ENCODE data around the gene PRIMA1. TPM values are rescaled to one million over a fixed set of nuclear protein-coding genes. Genes with fewer than 3 reads are reported as not detected.

Gene PRIMA1
- total and polyA plus RNA-seq, 4 donors = 0.22 to 0.78 (median 0.53) TPM

DNA sequence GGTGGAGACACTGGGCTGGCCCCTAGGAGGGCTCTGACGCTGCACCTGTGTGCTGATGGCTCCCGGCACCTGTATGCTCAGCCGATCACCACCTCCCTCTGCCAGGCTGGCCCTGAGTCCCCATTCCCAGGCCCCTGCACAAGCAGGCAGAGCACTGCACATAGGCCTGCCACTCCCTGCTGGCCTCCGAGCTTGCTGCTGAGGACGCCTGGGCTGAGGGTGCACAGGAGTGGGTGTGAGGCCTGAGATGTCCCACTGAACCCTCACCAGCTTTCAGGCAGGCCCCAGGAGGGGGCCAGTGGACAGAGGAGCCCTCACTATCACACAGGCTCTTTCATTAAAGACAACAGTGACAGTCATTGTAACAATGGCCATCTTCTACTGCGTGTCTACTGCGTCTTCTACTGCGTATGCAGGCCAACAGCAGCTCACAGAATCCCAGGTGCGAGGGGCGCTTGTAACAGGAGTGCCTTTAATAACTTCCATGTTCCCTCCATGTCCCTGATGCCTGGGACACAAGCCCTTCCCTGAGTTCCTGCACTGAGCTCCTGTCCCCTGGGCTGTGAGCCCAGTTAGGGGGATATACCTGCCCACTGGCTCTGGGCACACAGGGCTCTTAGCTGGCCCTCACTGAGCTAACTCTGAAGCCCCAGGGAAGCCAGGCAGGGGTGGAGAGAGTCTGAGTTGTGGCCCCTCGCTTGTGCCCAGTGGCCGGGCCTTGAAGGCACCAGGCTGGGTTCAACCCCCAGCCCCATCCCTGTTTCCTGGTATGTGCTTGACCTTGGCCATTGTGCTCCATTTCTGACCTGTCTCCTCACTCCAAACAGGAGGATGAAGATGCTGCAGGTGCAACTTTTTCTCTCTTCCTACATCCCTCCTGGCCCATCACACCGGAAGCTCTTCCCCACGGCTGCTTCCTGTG is 71.3 kb downstream of the PRIMA1 start:
- no peak overlapping the region for H3K27ac ChIP-seq (ENCODE audit: low read depth in 1 of 2, low read length in 1 of 2)
- no peak overlapping the region for H3K9ac ChIP-seq (ENCODE audit: insufficient read depth in 1 of 2, low read length in 2 of 2)
- H3K9me3 ChIP-seq (ENCODE audit: control insufficient read depth in 4 of 4, insufficient read depth in 3 of 4, low read length in 3 of 4) = no peaks in the 10 kb centered on the region
- no peaks in the 10 kb centered on the region for H3K36me3 ChIP-seq (ENCODE audit: control insufficient read depth in 4 of 4, insufficient read depth in 4 of 4, low read length in 4 of 4)
- H3K4me1 ChIP-seq (ENCODE audit: control insufficient read depth in 5 of 5, insufficient read depth in 5 of 5, low read length in 5 of 5) = no peaks in the 10 kb centered on the region
- H3K4me3 ChIP-seq = no peak overlapping the region
- peak in 1 of 3 donors; percentile 6 for DNase-seq
- TF ChIP-seq, protein P1, sequence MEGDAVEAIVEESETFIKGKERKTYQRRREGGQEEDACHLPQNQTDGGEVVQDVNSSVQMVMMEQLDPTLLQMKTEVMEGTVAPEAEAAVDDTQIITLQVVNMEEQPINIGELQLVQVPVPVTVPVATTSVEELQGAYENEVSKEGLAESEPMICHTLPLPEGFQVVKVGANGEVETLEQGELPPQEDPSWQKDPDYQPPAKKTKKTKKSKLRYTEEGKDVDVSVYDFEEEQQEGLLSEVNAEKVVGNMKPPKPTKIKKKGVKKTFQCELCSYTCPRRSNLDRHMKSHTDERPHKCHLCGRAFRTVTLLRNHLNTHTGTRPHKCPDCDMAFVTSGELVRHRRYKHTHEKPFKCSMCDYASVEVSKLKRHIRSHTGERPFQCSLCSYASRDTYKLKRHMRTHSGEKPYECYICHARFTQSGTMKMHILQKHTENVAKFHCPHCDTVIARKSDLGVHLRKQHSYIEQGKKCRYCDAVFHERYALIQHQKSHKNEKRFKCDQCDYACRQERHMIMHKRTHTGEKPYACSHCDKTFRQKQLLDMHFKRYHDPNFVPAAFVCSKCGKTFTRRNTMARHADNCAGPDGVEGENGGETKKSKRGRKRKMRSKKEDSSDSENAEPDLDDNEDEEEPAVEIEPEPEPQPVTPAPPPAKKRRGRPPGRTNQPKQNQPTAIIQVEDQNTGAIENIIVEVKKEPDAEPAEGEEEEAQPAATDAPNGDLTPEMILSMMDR (IDR thresholded peaks at IDR 0.05; ENCODE audit: control extremely low read depth, extremely low read depth) = no peak
- ATAC-seq (ENCODE audit: insufficient read depth, low FRiP score) = no peak
- H3K27me3 ChIP-seq (ENCODE audit: control insufficient read depth in 3 of 3, insufficient read depth in 3 of 3, low read length in 2 of 3) = no peaks in the 10 kb centered on the region
- WGBS, 2 donors = 89 to 91% methylated on average over 14 of the region's 14 CpGs

DNA sequence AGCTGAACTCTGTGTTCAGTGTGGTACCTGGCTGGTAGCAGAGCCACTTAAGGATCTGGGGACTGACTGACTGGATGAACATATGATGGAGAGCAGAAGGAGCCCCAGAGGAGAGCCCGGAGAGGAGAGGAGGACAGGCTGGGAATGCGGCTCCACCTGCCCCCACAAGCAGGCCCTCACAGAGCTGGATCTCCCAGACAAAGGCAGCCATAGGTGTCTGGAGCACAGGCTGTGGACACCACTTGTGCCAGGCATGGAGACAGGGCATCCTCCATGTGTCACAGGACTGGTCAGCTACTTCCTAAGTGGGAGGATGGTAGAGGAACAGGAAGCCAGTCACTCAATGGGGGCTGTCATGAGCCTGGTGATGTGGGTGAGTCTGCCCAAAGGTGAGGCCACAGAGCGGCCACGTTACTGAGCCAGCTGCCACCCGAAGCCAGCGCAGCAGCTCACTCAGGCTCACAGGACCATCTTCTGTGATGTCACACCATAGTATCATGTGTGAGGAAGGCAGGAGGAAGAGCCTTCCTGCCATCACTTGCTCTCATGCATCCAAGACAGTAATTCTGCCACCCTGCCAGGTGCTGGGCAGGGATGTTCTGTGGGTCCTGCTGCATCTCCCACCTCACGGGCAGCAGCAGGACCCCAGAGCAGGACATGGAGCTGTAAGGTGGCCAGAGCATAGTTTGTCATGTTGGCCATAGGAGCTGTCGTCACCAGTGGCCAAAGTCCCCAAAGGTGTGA is 72.1 kb downstream of the PRIMA1 start:
- TF ChIP-seq, protein P1 (IDR thresholded peaks at IDR 0.05; ENCODE audit: control extremely low read depth, extremely low read depth) = no peak
- peak in 1 of 3 donors; percentile 5 for DNase-seq
- no peak for ATAC-seq (ENCODE audit: insufficient read depth, low FRiP score)
- H3K27me3 ChIP-seq (ENCODE audit: control insufficient read depth in 3 of 3, insufficient read depth in 3 of 3, low read length in 2 of 3) = no peaks in the 10 kb centered on the region
- no peaks in the 10 kb centered on the region for H3K36me3 ChIP-seq (ENCODE audit: control insufficient read depth in 4 of 4, insufficient read depth in 4 of 4, low read length in 4 of 4)
- H3K4me3 ChIP-seq = no peak overlapping the region
- no peaks in the 10 kb centered on the region for H3K4me1 ChIP-seq (ENCODE audit: control insufficient read depth in 5 of 5, insufficient read depth in 5 of 5, low read length in 5 of 5)
- no peak overlapping the region for H3K27ac ChIP-seq (ENCODE audit: low read depth in 1 of 2, low read length in 1 of 2)
- H3K9ac ChIP-seq (ENCODE audit: insufficient read depth in 1 of 2, low read length in 2 of 2) = no peak overlapping the region
- WGBS, 2 donors = 84 to 97% methylated on average over 8 of the region's 8 CpGs
- H3K9me3 ChIP-seq (ENCODE audit: control insufficient read depth in 4 of 4, insufficient read depth in 3 of 4, low read length in 3 of 4) = no peaks in the 10 kb centered on the region

DNA sequence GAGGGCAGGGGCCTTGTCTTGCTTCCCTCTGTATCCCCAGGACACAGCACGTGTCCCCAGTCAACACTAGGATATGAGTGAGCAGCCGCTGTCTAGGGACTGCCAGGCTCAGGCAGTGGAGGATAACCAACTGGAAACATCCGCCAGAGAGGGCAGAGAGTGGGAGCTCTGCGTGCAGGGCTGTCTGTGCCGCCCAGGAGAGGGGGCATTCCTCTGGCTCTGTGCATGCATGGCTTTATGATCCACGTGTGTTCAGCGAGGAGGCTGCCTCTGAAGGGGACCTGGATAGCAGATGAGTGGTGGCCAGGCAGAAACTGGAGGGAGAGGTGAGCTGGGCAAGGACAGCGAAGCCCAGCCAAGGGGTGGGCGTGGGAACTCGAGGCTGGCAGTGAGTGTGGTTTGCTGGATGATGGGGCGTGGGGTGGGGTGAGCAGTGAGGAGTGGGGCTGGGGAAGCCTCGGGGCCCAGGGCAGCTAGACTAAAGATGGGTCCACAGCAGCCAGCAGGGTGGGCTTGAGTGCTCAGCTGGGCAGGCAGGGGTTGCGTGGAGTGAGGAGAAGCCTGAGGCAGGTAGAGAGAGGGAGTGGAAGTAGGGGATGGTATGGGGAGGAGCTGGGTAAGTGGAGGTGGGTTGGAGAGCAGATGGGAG is 72.9 kb downstream of the PRIMA1 start:
- Histone ChIP-seq H3K36me3 (ENCODE audit: control insufficient read depth in 4 of 4, insufficient read depth in 4 of 4, low read length in 4 of 4) (no peaks in the 10 kb centered on the region), H3K4me1 (ENCODE audit: control insufficient read depth in 5 of 5, insufficient read depth in 5 of 5, low read length in 5 of 5) (no peaks in the 10 kb centered on the region), H3K9me3 (ENCODE audit: control insufficient read depth in 4 of 4, insufficient read depth in 3 of 4, low read length in 3 of 4) (no peaks in the 10 kb centered on the region), H3K4me3 (no peak overlapping the region), H3K27me3 (ENCODE audit: control insufficient read depth in 3 of 3, insufficient read depth in 3 of 3, low read length in 2 of 3) (no peaks in the 10 kb centered on the region), H3K27ac (ENCODE audit: low read depth in 1 of 2, low read length in 1 of 2) (no peak overlapping the region), H3K9ac (ENCODE audit: insufficient read depth in 1 of 2, low read length in 2 of 2) (no peak overlapping the region)
- DNase-seq = peak in 1 of 3 donors; percentile 6
- 74 to 80% methylated on average over 13 of the region's 13 CpGs for WGBS, 2 donors
- TF ChIP-seq, protein P1 (IDR thresholded peaks at IDR 0.05; ENCODE audit: control extremely low read depth, extremely low read depth) = no peak
- no peak for ATAC-seq (ENCODE audit: insufficient read depth, low FRiP score)

All from lung (tissue), 12 donors.